HG03039 (cell line): ENCODE measurements around the gene SMAD9.

Experiments used
- ATAC-seq: cut with Tn5 transposase; IDR thresholded peaks from one replicate; pipeline ENCODE4 v1.9.1; 2021; ENCODE audit warnings: mild to moderate bottlenecking, moderate library complexity; ENCODE audit not compliant: unreplicated experiment

SMAD9 gene

DNA sequence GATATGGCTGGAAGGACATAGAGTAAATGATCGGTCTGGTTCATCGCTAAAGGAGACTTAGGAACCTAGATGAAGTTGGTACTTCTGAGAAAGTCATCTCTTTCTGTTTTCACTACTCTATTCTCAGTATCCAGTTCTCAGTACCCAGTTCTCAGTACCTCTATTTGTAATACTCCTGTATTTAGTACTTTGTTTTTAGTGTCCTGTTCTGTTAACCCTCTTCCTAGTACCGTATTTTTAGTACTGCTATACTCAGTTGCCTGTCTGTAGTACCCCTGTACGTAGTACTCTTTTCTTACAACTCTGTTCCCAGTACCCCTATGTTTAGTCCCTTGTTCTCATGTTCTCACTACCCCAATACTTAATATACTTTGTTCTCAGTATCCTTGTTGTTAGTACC is 99.8 kb downstream of the SMAD9 start:
- ATAC-seq = peak; percentile 40

DNA sequence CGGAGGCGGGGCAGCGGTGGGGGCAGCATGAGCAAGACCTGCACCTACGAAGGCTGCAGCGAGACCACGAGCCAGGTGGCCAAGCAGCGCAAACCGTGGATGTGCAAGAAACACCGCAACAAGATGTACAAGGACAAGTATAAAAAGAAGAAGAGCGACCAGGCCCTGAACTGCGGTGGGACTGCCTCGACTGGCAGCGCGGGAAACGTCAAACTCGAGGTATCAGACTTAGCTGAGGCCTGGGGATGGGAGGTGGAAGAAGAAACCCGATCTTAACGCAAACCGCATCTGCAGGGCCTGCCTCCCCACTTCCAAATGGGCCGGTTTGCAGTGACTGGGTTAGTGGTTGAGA is 100.3 kb downstream of the SMAD9 start:
- peak; percentile 8 for ATAC-seq

DNA sequence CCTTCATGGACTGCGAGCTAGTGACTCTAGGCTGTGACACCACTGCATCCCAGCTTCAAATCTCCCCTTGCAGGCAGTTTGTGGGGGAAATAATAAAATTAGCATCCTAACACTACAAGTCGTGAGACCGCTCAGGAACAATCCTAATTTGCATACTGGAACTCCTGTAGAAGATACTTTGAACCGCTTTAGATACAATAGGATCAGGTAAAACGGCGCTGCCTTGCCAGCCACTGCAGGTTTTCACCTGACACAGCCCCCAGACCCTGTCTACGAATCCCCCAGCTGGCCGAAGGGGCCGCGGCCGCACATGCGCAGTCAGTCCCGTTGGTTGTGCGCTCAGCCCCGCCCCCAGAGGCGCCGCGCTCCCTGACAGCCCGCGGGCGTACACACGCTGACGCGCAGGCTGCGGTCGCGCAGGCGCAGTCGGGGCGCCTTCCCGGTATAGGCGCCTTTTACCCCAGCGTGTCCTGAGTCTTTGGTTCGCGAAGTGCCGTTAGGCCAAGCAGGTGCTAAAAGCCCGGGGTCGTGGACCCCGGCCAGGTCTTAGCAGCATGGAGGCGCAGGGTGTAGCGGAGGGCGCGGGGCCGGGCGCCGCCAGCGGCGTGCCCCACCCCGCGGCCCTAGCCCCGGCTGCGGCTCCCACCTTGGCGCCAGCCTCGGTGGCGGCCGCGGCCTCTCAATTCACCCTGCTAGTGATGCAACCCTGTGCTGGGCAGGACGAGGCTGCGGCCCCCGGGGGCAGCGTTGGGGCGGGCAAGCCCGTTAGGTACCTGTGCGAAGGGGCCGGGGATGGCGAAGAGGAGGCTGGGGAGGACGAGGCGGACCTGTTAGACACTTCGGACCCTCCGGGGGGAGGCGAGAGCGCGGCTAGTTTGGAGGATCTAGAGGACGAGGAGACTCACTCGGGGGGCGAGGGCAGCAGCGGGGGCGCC is 101.0 kb downstream of the SMAD9 start, which contains the start of gene RFXAP:
RFXAP (plus strand) TSS at position 419 of the 935 bp plus-strand sequence; CDS start at position 555, 136 bp downstream.
- ATAC-seq = peak; percentile 84

DNA sequence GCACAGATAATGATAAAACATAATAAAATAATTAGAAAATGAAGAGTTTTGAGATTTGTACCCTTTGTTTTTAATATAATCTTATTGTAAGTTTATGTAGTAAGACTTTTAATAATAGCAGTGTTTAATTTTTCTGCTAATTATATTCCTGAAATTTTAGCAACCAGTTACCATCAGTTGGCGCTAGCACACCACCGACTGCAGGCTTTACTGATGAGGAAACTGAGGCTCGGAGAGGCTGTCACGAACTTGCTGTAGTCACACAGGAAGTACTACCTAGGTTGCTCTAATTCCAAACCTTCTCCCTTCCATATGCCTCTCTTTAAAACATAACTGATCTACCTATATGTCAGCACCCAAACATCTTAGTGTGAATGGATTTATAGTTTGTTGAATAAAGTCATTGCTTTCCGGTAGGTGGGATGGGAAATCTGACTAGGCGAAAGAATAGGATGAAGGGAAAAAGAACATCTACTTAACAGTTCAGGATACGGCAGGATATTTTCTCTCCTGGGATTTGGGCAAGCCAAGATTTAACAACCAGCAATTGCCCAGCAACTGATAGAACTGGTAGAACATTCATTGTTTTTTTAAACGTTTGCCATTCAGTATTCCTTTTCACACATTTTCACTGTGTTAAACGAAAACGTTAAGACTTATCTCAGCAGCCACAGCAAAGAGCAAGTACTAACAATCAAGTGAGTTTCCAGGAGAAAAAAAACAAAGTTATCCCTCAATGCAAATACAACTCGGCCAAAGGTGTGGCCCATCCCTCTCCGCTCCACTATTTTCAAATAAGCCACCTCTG is 101.8 kb downstream of the SMAD9 start:
- peak; percentile 0 for ATAC-seq

DNA sequence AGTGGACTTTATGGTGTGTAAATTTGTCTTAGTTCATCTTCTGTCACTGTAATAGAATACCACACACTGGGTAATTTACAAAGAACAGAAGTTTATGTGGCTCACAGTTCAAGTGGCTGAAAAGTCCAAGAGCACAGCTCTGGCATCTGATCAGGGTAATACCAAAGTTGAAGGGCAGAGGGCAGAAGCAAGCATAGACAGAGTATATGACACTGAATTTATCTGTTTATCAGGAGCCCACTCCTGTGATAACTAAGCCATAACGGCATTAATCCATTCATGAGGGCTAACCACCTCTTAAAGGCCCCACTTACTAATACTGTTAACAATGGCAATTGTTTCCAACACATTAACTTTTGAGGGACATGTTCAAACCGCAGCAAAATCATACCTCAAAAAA is 105.0 kb downstream of the SMAD9 start:
- ATAC-seq = no peak

DNA sequence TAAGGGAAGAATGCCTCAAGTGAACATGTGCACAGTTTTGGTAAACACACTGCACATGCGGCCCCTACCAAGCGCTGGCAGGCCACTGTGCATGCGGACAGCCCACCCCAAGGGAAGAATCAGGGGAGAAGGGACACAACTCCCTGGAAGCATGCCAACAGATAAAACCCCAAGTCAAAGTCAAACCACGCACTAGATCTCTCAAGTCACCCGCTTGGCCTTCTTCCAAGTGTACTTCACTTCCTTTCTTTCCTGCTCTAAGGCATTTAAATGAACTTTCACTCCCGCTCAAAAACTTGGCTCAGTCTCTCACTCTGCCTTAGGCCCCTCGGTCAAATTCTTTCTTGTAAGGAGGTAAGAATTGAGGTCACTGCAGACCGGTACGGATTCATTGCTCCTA is 105.6 kb downstream of the SMAD9 start:
- no peak for ATAC-seq

DNA sequence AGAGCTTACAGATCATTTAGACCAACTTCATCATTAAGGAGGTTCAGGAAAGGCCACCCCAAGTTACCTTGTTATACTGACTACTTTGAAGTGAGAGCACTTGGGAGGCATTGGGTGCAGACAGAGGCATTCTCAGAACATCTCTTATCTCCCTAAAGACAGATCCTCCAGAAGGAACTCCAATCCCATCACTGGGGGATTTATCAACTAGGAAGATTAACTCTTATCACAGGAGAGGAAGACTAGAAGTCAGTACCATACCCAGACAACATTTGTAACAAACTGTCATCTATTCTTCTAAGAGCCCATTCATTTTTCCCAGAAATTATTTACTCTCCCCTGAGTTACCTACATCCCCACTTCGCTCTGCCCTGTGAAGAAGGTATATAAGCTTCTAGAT is 106.8 kb downstream of the SMAD9 start:
- ATAC-seq = no peak

DNA sequence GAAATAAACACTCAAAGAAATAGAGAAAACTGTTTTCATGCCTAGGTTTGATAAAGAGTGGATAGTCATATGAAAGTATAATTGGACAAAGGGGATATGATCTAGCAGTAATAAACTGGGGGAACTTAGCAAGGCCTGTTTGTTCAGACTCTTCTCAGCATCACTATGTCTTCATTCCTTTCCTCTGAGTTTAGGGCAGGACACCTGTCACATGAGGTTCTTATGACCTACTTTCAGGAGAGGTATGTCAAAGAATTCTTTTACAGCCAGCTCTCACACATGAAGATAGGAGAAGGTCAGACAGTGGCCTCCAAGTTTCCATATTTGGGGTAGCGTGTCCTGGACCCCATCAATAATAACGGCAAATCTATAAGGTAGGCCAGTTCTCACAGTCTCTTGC is 112.4 kb downstream of the SMAD9 start:
- ATAC-seq = no peak

DNA sequence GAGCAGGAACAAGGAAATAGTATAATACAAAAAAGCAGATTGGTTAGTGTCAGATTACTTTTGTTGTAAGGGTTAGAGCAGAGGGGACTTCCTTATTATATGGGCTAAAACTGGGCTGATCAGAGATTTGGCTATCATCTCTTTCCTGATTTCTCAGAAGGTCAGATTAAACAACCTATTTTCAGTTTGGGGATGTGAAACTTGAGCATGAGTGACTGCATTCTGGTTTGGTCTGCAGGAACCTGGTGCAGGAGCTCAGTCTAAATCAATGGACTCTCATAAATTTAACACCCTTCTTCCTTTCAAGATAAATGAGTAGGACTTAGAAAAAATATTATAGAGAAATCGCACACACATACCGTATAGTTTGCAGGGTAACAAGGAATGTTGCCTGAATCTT is 113.9 kb downstream of the SMAD9 start:
- no peak for ATAC-seq

DNA sequence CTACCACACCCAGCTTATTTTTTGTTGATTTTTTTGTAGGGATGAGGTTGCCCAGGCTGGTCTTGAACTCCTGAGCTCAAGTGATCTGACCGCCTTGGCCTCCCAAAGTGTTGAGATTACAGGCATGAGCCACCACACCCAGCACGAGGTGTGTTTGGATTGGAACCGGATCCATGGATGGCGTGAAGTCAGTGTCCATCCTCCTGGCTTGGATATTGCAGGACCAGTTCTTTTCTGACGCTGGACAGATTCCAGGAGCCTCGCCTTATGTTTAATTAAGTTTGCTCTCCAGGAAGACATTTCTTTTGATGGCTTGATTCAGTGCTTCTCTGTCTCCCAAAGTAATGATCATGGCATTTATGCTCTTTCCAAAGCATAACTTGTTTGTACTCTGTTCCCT is 115.5 kb downstream of the SMAD9 start:
- no peak for ATAC-seq

DNA sequence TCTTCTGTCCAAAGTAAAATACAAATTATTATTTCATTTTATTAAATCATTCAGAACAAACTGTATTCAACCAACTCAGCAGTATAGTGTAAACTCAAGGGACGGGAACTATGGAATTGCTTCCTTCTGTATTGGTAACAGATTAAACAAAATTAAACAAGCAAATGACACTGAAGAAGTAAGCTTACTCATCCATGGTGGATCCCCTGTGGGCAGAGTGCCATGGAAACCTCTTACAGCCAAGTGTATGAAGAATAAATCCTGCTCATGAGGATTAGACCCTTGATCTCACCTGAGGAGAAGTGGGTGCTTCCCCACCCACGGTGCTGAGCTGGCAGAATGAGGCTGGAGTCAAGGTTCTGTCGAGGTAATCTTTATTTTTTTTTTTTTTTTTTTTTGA is 119.0 kb downstream of the SMAD9 start:
- no peak for ATAC-seq

DNA sequence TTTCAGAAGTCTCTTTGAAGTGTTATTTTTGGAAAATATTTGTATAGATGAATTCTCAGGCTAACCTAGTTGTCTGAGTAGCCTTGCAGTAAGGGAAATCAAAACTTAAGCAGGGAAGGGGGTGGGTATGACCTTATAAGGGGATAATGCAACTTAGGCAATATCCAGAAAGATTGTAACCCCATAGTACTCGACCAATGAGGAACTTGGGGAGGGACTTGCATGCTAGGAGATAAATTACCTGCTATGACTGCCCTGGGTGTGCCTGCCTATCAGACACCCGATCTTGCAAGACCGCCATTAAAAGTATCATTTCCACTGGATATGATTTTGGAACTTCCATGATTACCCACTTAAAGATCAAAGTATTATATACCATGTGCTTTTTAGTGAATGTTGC is 124.0 kb downstream of the SMAD9 start:
- no peak for ATAC-seq

DNA sequence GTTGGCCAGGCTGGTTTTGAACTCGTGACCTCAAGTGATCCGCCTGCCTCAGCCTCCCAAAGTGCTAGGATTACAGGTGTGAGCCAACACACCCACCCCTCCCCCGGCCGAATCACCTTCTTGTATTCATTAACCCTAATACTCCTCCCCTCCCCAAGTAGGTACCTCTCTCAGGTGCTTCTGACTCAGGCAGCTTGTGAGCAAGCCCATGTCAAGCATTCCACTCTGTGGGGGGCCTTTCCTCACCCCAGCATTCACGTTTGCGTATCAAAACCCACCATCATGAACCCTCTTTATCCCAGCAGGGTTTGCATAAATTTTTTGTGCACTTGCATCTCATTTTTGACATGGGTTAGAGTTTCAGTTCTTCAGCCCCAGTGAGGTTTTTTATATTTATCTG is 124.6 kb downstream of the SMAD9 start:
- no peak for ATAC-seq
